Trophoblast cell (in vitro differentiated cells and primary cell): ENCODE results near the gene RAN.
A peak's percentile ranks its signal among the peaks of the same experiment; 100 is the strongest.

ENCODE experiments used
- DNase-seq, 2 donors: peaks; one replicate each; pipeline ENCODE4 v3.0.0-alpha.2; 2016
- H2AFZ ChIP-seq: 2 replicates; pipeline ENCODE4 v1.6.1; 2013; ENCODE audit warnings: low read length, moderate library complexity, mild to moderate bottlenecking; ENCODE audit not compliant: insufficient read depth, poor library complexity
- H2AK5ac ChIP-seq: 2 replicates; pipeline ENCODE4 v1.6.1; 2013; ENCODE audit warnings: mild to moderate bottlenecking, low read length
- H2BK120ac ChIP-seq: 2 replicates; pipeline ENCODE4 v1.6.1; 2013; ENCODE audit warnings: low read length, mild to moderate bottlenecking, moderate library complexity; ENCODE audit not compliant: insufficient read depth, poor library complexity
- H2BK12ac ChIP-seq: 2 replicates; pipeline ENCODE4 v1.6.1; 2013; ENCODE audit warnings: mild to moderate bottlenecking, low read length, moderate library complexity
- H2BK5ac ChIP-seq: 2 replicates; pipeline ENCODE4 v1.6.1; 2013; ENCODE audit warnings: low read length, low read depth, moderate library complexity, mild to moderate bottlenecking; ENCODE audit not compliant: poor library complexity
- H3K14ac ChIP-seq: 2 replicates; pipeline ENCODE4 v1.6.1; 2013; ENCODE audit warnings: mild to moderate bottlenecking, low read length
- H3K18ac ChIP-seq: 2 replicates; pipeline ENCODE4 v1.6.1; 2013; ENCODE audit warnings: mild to moderate bottlenecking, low read length
- H3K23ac ChIP-seq: 2 replicates; pipeline ENCODE4 v1.6.1; 2013; ENCODE audit warnings: low read length
- H3K27ac ChIP-seq: 2 replicates; pipeline ENCODE4 v1.5.1; 2013; ENCODE audit warnings: low read depth, mild to moderate bottlenecking, inconsistent platforms, low read length, moderate library complexity
- H3K27me3 ChIP-seq: 2 replicates; pipeline ENCODE4 v1.6.1; 2013; ENCODE audit warnings: inconsistent platforms, mild to moderate bottlenecking, low read length, moderate library complexity; ENCODE audit not compliant: insufficient read depth
- H3K36me3 ChIP-seq, 2 experiments: 1 replicate in 1 of 2; 2 replicates in 1 of 2; pipeline ENCODE4 v1.6.1; 2013; ENCODE audit warnings: low read length in 2 of 2, mild to moderate bottlenecking in 2 of 2, moderate library complexity in 1 of 2; ENCODE audit not compliant: insufficient read depth in 2 of 2, control insufficient read depth in 1 of 2
- H3K4ac ChIP-seq: 2 replicates; pipeline ENCODE4 v1.6.1; 2013; ENCODE audit warnings: low read depth, mild to moderate bottlenecking, low read length, moderate library complexity
- H3K4me1 ChIP-seq, 2 experiments: 1 replicate in 1 of 2; 2 replicates in 1 of 2; pipeline ENCODE4 v1.6.1; 2013; ENCODE audit warnings: low read length in 2 of 2, mild to moderate bottlenecking in 2 of 2, moderate library complexity in 1 of 2; ENCODE audit not compliant: insufficient read depth in 2 of 2, control insufficient read depth in 1 of 2
- H3K4me2 ChIP-seq: 2 replicates; pipeline ENCODE4 v1.6.1; 2013; ENCODE audit warnings: inconsistent platforms, mild to moderate bottlenecking, low read length, moderate library complexity
- H3K4me3 ChIP-seq: 2 replicates; pipeline ENCODE4 v1.5.1; 2013; ENCODE audit warnings: mild to moderate bottlenecking, low read depth, low read length, inconsistent platforms
- H3K79me1 ChIP-seq: one replicate; pipeline ENCODE4 v1.6.1; 2013; ENCODE audit warnings: low read length
- H3K79me2 ChIP-seq: 2 replicates; pipeline ENCODE4 v1.6.1; 2013; ENCODE audit warnings: low read length, mild to moderate bottlenecking; ENCODE audit not compliant: control insufficient read depth, insufficient read depth, poor library complexity
- H3K9ac ChIP-seq: 2 replicates; pipeline ENCODE4 v1.6.1; 2013; ENCODE audit warnings: mild to moderate bottlenecking, low read length
- H3K9me3 ChIP-seq: 2 replicates; pipeline ENCODE4 v1.6.1; 2013; ENCODE audit warnings: low read depth, mild to moderate bottlenecking, control low read depth, inconsistent platforms, low read length; ENCODE audit not compliant: insufficient read depth
- H4K12ac ChIP-seq: 2 replicates; pipeline ENCODE4 v1.6.1; 2013; ENCODE audit warnings: low read depth, mild to moderate bottlenecking, low read length, moderate library complexity
- H4K8ac ChIP-seq: 2 replicates; pipeline ENCODE4 v1.6.1; 2013; ENCODE audit warnings: low read depth, mild to moderate bottlenecking, low read length, moderate library complexity
- H4K91ac ChIP-seq: one replicate; pipeline ENCODE4 v1.6.1; 2013; ENCODE audit warnings: low read depth, mild to moderate bottlenecking, low read length, moderate library complexity
- WGBS: extraction: QIAGEN DNeasy Blood & Tissue Kit; methylation state at CpG from one replicate; pipeline ENCODE4 v1.1.7; 2013; ENCODE audit warnings: missing lambda C conversion rate; ENCODE audit not compliant: insufficient read length, insufficient coverage; ENCODE audit errors: extremely low coverage; 5-methylcytosine and 5-hydroxymethylcytosine counted together

The RAN gene

DNA sequence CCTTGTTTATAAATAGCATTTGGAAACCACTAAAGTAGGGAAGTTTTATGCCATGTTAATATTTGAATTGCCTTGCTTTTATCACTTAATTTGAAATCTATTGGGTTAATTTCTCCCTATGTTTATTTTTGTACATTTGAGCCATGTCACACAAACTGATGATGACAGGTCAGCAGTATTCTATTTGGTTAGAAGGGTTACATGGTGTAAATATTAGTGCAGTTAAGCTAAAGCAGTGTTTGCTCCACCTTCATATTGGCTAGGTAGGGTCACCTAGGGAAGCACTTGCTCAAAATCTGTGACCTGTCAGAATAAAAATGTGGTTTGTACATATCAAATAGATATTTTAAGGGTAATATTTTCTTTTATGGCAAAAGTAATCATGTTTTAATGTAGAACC is 4.4 kb downstream of the RAN start:
- H2AK5ac ChIP-seq: no peak overlapping the region

DNA sequence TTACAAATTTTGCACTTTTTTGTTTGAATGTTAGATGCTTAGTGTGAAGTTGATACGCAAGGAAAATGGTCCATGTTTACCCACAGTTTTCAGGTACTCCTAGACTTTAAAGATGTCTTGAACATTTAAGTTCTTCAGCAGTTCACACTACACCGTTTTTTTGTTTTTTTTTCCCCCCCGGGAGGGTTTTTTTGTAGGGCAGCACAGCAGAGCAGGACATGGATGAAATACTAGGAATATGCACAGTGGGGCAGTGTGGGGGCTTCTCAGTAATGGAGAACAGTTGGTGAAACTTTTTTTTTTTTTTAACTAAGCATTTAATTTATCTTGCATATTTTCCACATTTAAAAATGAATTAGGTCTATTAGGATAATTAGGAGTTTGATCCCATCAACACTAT is 4.9 kb downstream of the RAN start:
- H3K14ac ChIP-seq: no peak overlapping the region

More for the DNA sequence above, 4.4 kb downstream of the RAN start:
- H3K4me1 ChIP-seq: peaks cover 2 to 3% of the 10 kb centered on the region in 2 experiments
- no peaks in the 10 kb centered on the region for H3K27me3 ChIP-seq
- H2BK5ac ChIP-seq: no peak overlapping the region
- peaks cover 10% of the 10 kb centered on the region for H3K79me1 ChIP-seq
- H4K8ac ChIP-seq: no peak overlapping the region
- no peak overlapping the region for H3K4me2 ChIP-seq
- H3K36me3 ChIP-seq: peaks cover 17 to 29% of the 10 kb centered on the region in 2 experiments
- H3K79me2 ChIP-seq: peaks cover 12% of the 10 kb centered on the region
- no peak overlapping the region for H3K14ac ChIP-seq
- H2AFZ ChIP-seq: no peak overlapping the region
- H2BK12ac ChIP-seq: no peak overlapping the region
- H2BK120ac ChIP-seq: no peak overlapping the region
- no peak overlapping the region for H3K9ac ChIP-seq
- H3K4ac ChIP-seq: no peak overlapping the region
- no peak for DNase-seq
- H3K9me3 ChIP-seq: no peaks in the 10 kb centered on the region
- H4K12ac ChIP-seq: no peak overlapping the region
- H3K23ac ChIP-seq: no peak overlapping the region
- no peak overlapping the region for H4K91ac ChIP-seq
- no peak overlapping the region for H3K27ac ChIP-seq
- no peak overlapping the region for H3K18ac ChIP-seq
- H3K4me3 ChIP-seq: no peak overlapping the region

DNA sequence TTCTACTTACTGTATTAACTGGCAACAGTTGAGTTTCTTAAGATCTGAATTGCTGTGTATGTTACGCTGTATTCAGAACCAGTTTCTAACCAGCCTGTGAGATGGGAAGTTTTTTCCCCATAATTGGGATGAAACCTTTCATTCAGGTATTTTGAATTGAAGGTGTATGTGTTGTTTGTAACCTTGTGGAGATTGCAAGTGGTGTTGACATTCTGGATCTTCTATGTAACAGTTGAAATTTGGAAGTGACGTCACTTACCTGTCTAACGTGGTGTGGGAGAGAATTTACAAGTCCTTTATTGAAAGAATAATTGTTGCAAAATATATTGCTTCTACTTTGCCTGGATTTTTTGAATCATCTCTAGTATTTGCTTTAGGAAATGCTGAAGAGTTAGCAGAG is 5.5 kb downstream of the RAN start:
- Histone ChIP-seq H3K27ac (no peak overlapping the region), H4K91ac (no peak overlapping the region), H3K9me3 (no peaks in the 10 kb centered on the region), H3K23ac (no peak overlapping the region), H3K4me3 (no peak overlapping the region), H2AK5ac (no peak overlapping the region), H2BK120ac (no peak overlapping the region), H3K79me1 (peaks cover 3% of the 10 kb centered on the region), H3K18ac (no peak overlapping the region), H3K4me1 (no peaks in the 10 kb centered on the region), H3K36me3 (peaks cover 17 to 29% of the 10 kb centered on the region in 2 experiments), H4K12ac (no peak overlapping the region), H2AFZ (no peak overlapping the region), H3K4me2 (no peak overlapping the region), H3K79me2 (peaks cover 5% of the 10 kb centered on the region), H3K4ac (no peak overlapping the region), H2BK12ac (no peak overlapping the region), H3K27me3 (no peaks in the 10 kb centered on the region), H2BK5ac (no peak overlapping the region), H4K8ac (no peak overlapping the region), H3K9ac (no peak overlapping the region), H3K14ac (no peak overlapping the region)
- no CpG with 5 or more reads among the region's 3 CpGs for WGBS
- no peak for DNase-seq

More for the DNA sequence above, 4.9 kb downstream of the RAN start:
- DNase-seq: no peak
- H3K79me1 ChIP-seq: peaks cover 8% of the 10 kb centered on the region
- no peaks in the 10 kb centered on the region for H3K4me1 ChIP-seq
- no peaks in the 10 kb centered on the region for H3K27me3 ChIP-seq
- H3K9me3 ChIP-seq: no peaks in the 10 kb centered on the region
- no peak overlapping the region for H3K4ac ChIP-seq
- no peak overlapping the region for H4K12ac ChIP-seq
- H3K4me3 ChIP-seq: no peak overlapping the region
- no peak overlapping the region for H3K18ac ChIP-seq
- WGBS: no CpG with 5 or more reads among the region's 3 CpGs
- H2BK120ac ChIP-seq: no peak overlapping the region
- H3K23ac ChIP-seq: no peak overlapping the region
- H3K79me2 ChIP-seq: peaks cover 9% of the 10 kb centered on the region
- H2BK12ac ChIP-seq: no peak overlapping the region
- H4K8ac ChIP-seq: no peak overlapping the region
- H2AK5ac ChIP-seq: no peak overlapping the region
- H3K27ac ChIP-seq: no peak overlapping the region
- H3K9ac ChIP-seq: no peak overlapping the region
- no peak overlapping the region for H2AFZ ChIP-seq
- H3K36me3 ChIP-seq: peaks cover 17 to 29% of the 10 kb centered on the region in 2 experiments
- no peak overlapping the region for H4K91ac ChIP-seq
- no peak overlapping the region for H3K4me2 ChIP-seq
- no peak overlapping the region for H2BK5ac ChIP-seq

DNA sequence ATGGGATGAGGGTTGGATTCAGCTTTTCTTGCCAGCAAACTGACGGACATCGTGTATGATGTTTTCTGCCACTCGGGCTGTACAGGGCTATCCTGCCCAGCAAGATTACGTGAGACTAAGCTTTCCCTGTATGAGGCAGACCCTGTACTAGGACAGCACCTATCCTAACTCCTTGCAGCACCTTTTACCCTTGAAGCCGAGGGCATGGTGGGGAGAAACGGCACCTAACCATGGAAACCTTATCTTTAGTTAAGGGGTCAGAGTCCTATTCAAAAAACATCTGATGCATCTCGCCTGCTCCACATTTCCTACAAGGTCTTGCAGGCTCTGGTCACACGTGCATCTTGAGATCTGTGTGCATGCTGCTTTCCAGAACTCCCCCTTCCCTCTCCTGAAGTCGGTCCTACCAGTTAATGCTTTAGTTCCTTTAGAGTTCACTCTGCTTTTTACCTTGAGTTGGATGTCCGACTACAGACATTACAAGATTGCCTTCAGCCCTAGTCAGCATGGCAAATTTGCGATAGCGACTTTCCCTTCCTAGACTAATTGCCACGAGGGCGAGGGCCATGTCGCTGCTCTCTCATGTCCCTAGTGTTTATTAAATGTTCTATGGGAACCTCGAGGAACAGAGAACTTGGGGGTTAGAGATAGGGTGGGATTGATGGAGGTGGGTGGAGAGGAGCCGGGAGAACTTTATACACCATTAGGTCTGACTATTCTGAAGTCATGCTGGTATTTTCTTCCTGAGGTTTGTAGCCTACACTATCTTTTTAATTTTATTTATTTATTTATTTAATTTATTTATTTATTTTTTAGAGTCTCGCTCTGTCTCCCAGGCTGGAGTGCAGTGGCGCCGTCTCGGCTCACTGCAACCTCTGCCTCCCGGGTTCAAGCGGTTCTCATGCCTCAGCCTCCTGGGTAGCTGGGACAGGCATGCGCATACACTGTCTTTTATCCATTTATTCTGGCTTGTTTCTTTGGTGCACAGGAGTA is 6.6 kb downstream of the RAN start:
- H3K27ac ChIP-seq: no peak overlapping the region
- no peak overlapping the region for H2AFZ ChIP-seq
- no peaks in the 10 kb centered on the region for H3K79me2 ChIP-seq
- no peak overlapping the region for H2BK12ac ChIP-seq
- no peak overlapping the region for H3K4me3 ChIP-seq
- no peak overlapping the region for H2BK120ac ChIP-seq
- no peaks in the 10 kb centered on the region for H3K27me3 ChIP-seq
- no peak overlapping the region for H3K23ac ChIP-seq
- H2AK5ac ChIP-seq: no peak overlapping the region
- H3K4me2 ChIP-seq: no peak overlapping the region
- no peak overlapping the region for H3K9ac ChIP-seq
- no peaks in the 10 kb centered on the region for H3K9me3 ChIP-seq
- H3K14ac ChIP-seq: no peak overlapping the region
- no peak overlapping the region for H2BK5ac ChIP-seq
- no peak overlapping the region for H3K4ac ChIP-seq
- H4K12ac ChIP-seq: peak overlapping the region; percentile 59
- no peaks in the 10 kb centered on the region for H3K79me1 ChIP-seq
- peak in 1 of 2 donors; percentile 6 for DNase-seq
- no peaks in the 10 kb centered on the region for H3K4me1 ChIP-seq
- H3K18ac ChIP-seq: no peak overlapping the region
- peaks cover 17 to 29% of the 10 kb centered on the region in 2 experiments for H3K36me3 ChIP-seq
- no peak overlapping the region for H4K8ac ChIP-seq
- H4K91ac ChIP-seq: no peak overlapping the region
- WGBS: no CpG with 5 or more reads among the region's 24 CpGs
